Measurements from ENCODE around the gene SENP5.

Gene SENP5

GRCh38 chr3:196974661-196975060, 106.9 kb downstream of the SENP5 start:
- H3K27ac ChIP-seq: no peak overlapping the region
- TF ChIP-seq CTCF (IDR thresholded peaks at IDR 0.05): no peak
- TF ChIP-seq ZFX (IDR thresholded peaks at IDR 0.05; ENCODE audit: borderline replicate concordance): no peak

- no peak for TF ChIP-seq ZFX (IDR thresholded peaks at IDR 0.05; ENCODE audit: borderline replicate concordance)
- no peak for TF ChIP-seq CTCF (IDR thresholded peaks at IDR 0.05)
These were observed 107.6 kb downstream of the SENP5 start for GRCh38 chr3:196975349-196975748.

GRCh38 chr3:196976941-196977340, 109.2 kb downstream of the SENP5 start:
- no peak overlapping the region for H3K27ac ChIP-seq
- TF ChIP-seq CTCF (IDR thresholded peaks at IDR 0.05): no peak
- no peak for TF ChIP-seq ZFX (IDR thresholded peaks at IDR 0.05; ENCODE audit: borderline replicate concordance)

More at GRCh38 chr3:196975349-196975748, 107.6 kb downstream of the SENP5 start:
- no peak overlapping the region for H3K27ac ChIP-seq

GRCh38 chr3:196979545-196979944, 111.8 kb downstream of the SENP5 start:
- TF ChIP-seq ZFX (IDR thresholded peaks at IDR 0.05; ENCODE audit: borderline replicate concordance) (no peak), CTCF (IDR thresholded peaks at IDR 0.05) (no peak)
- no peak overlapping the region for H3K27ac ChIP-seq

GRCh38 chr3:196981657-196982056, 113.9 kb downstream of the SENP5 start:
- no peak for TF ChIP-seq CTCF (IDR thresholded peaks at IDR 0.05)
- TF ChIP-seq ZFX (IDR thresholded peaks at IDR 0.05; ENCODE audit: borderline replicate concordance): no peak
- no peak overlapping the region for H3K27ac ChIP-seq

- no peak overlapping the region for H3K27ac ChIP-seq
- TF ChIP-seq CTCF (IDR thresholded peaks at IDR 0.05) (no peak), ZFX (IDR thresholded peaks at IDR 0.05; ENCODE audit: borderline replicate concordance) (no peak)
These were observed 115.5 kb downstream of the SENP5 start for GRCh38 chr3:196983186-196983585.
